Keratinocyte (primary cell): ENCODE measurements around the gene MUC5B. TPM values are rescaled to one million over a fixed set of nuclear protein-coding genes. Genes with fewer than 3 reads are reported as not detected.
A peak's percentile ranks its signal among the peaks of the same experiment; 100 is the strongest.

Experiments
- DNase-seq: peaks from one replicate; pipeline ENCODE4 v3.0.0-alpha.2; 2011; ENCODE audit warnings: low read depth, missing footprints, low spot score
- FAIRE-seq: peaks from 2 replicates; lab custom pipeline; 2011; peaks lifted over from hg19 to GRCh38; lab: Jason Lieb, UNC
- H2AFZ ChIP-seq: 2 replicates; pipeline ENCODE4 v1.6.0; 2012; ENCODE audit warnings: low read length, control low read depth, inconsistent platforms; ENCODE audit not compliant: control insufficient read depth
- H3K27ac ChIP-seq: 2 replicates; pipeline ENCODE4 v1.5.1; 2011; ENCODE audit warnings: low read length; ENCODE audit not compliant: control insufficient read depth, insufficient read depth
- H3K27me3 ChIP-seq: 3 replicates; pipeline ENCODE4 v1.6.0; 2011; ENCODE audit warnings: low read length; ENCODE audit not compliant: control insufficient read depth, insufficient read depth; ENCODE audit errors: extremely low read depth
- H3K36me3 ChIP-seq, 2 experiments: 2 replicates in 1 of 2; 3 replicates in 1 of 2; pipeline ENCODE4 v1.5.1; 2011; ENCODE audit warnings: low read length in 2 of 2, mild to moderate bottlenecking in 1 of 2; ENCODE audit not compliant: control insufficient read depth in 2 of 2, insufficient read depth in 2 of 2; ENCODE audit errors: extremely low read depth in 1 of 2
- H3K4me1 ChIP-seq: 3 replicates; pipeline ENCODE4 v1.5.1; 2011; ENCODE audit warnings: low read length; ENCODE audit not compliant: control insufficient read depth, insufficient read depth; ENCODE audit errors: extremely low read depth
- H3K4me2 ChIP-seq: 3 replicates; pipeline ENCODE4 v1.6.0; 2011; ENCODE audit warnings: low read depth, low read length; ENCODE audit not compliant: control insufficient read depth, insufficient read depth; ENCODE audit errors: extremely low read depth
- H3K4me3 ChIP-seq, 3 experiments: fragments of 200-600 bp in 1 of 3; sonication (generic) in 1 of 3; 2 replicates in 2 of 3; 3 replicates in 1 of 3; pipeline ENCODE4 v1.5.1; 2011 to 2016; ENCODE audit warnings: low read length in 3 of 3, mild to moderate bottlenecking in 3 of 3, control low read depth in 2 of 3, inconsistent platforms in 1 of 3, low read depth in 1 of 3, mixed read lengths in 1 of 3, mixed run types in 1 of 3, moderate library complexity in 1 of 3; ENCODE audit not compliant: control insufficient read depth in 2 of 3, insufficient read depth in 2 of 3; ENCODE audit errors: extremely low read depth in 1 of 3
- H3K79me2 ChIP-seq: 2 replicates; pipeline ENCODE4 v1.6.0; 2012; ENCODE audit warnings: low read length; ENCODE audit not compliant: control insufficient read depth, insufficient read depth
- H3K9ac ChIP-seq: 3 replicates; pipeline ENCODE4 v1.6.0; 2011; ENCODE audit warnings: low read length; ENCODE audit not compliant: control insufficient read depth, insufficient read depth; ENCODE audit errors: extremely low read depth
- H3K9me1 ChIP-seq: 3 replicates; pipeline ENCODE4 v1.6.0; 2011; ENCODE audit warnings: low read length; ENCODE audit not compliant: control insufficient read depth, insufficient read depth; ENCODE audit errors: extremely low read depth
- H3K9me3 ChIP-seq: 2 replicates; pipeline ENCODE4 v1.5.1; 2012; ENCODE audit warnings: low read depth, low read length; ENCODE audit not compliant: control insufficient read depth
- H4K20me1 ChIP-seq: 3 replicates; pipeline ENCODE4 v1.6.0; 2011; ENCODE audit warnings: low read length; ENCODE audit not compliant: control insufficient read depth, insufficient read depth; ENCODE audit errors: extremely low read depth
- CTCF ChIP-seq, 3 experiments: IDR thresholded peaks in 1 of 3; conservative IDR thresholded peaks in 1 of 3; optimal IDR thresholded peaks in 1 of 3; 2 replicates in 2 of 3; 3 replicates in 1 of 3; pipeline versions ENCODE3 to v1.5.1; 2011; ENCODE audit warnings: low read length in 3 of 3, mild to moderate bottlenecking in 3 of 3, moderate library complexity in 2 of 3, control low read depth in 1 of 3, inconsistent platforms in 1 of 3; ENCODE audit not compliant: insufficient read depth in 2 of 3; ENCODE audit errors: extremely low read depth in 1 of 3
- EZH2 ChIP-seq: IDR thresholded peaks from one replicate; pipeline ENCODE4 v1.6.1; 2012; ENCODE audit warnings: inconsistent platforms, mild to moderate bottlenecking, low read length, moderate library complexity
- dilution Hi-C: fragments of 300-500 bp; cut with MboI; formaldehyde crosslinking; loops from one replicate; pipeline ENCODE4 v1.7.0; 2020; ENCODE audit warnings: low sequenced_read_pairs; ENCODE audit not compliant: extremely low pct_ligation_motif_present
- polyA plus RNA-seq, 5 experiments: library from polyadenylated mRNA; depleted of rRNA in 3 of 5; stranded (reverse) in 3 of 5; stranded (forward) in 1 of 5; unstranded in 1 of 5; fragments of >200 nt; gene quantifications; 1 replicate in 1 of 5; 2 replicates in 3 of 5; 3 replicates in 1 of 5; pipeline versions ENCODE4 v1.2.1 to v1.2.3, GENCODE V29; 2011 to 2012; ENCODE audit warnings: missing spikeins in 2 of 5, low read depth in 1 of 5, low replicate concordance in 1 of 5

The MUC5B gene
- polyA plus RNA-seq, 1 donor (not counting 4 experiments of a cell fraction or from before 2014, with no cell fraction given), result not detected

GRCh38 chr11:1306186-1307162 is 83.6 kb downstream of the MUC5B start:
- H3K36me3 ChIP-seq, result peaks cover 9 to 17% of the 10 kb centered on the region in 2 experiments
- H3K27me3 ChIP-seq, result peaks cover 6% of the 10 kb centered on the region
- H3K4me3 ChIP-seq, result peak overlapping the region; percentile 70 to 76 (median 74)
- peaks cover 71% of the 10 kb centered on the region for H3K79me2 ChIP-seq
- dilution Hi-C loops, result no loop called here
- peaks cover 15% of the 10 kb centered on the region for H4K20me1 ChIP-seq
- no peak for FAIRE-seq
- TF ChIP-seq EZH2, result no peak
- H3K9me1 ChIP-seq, result peaks cover 4% of the 10 kb centered on the region
- peaks cover 52% of the 10 kb centered on the region for H3K4me1 ChIP-seq
- peaks cover 3% of the 10 kb centered on the region for H3K9me3 ChIP-seq
- DNase-seq, result no peak
- H3K9ac ChIP-seq, result peak overlapping the region; percentile 72
- H3K4me2 ChIP-seq, result peak overlapping the region; percentile 99
- H2AFZ ChIP-seq, result no peak overlapping the region
- H3K27ac ChIP-seq, result peak overlapping the region; percentile 77

DNA sequence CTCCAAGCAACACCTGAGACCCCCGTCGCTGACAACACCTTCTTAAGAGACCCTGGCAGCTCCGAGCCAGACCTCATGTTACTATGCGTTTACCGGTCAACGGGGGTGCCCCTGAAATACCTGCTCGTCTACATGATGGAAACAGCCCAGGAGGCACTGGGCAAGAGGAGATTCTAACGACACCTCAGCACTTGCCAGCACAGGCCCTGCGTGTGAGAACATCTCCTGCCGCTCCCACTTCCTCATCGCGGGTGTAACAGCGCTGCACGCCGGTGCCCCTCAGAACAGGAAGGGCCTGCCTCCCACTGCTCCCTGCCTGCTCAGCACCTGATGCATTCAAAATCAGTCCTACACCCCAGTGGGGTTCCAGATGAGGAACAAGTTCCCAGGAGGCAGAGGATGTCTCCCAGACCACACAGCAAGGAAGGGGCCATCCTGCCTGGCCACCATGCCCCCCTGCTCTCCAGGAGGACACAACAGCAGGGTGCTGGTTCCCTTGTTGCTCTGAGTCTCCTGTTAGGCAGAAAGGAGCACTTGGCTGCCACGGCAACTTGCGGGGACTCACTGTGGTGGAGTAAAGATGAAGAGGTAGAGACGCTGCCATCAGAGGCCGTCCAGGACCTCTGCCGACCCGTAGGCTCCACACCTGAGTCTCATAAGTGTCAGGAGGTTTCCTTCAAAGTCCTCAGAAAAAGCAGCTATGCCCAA is 84.5 kb downstream of the MUC5B start:
- TF ChIP-seq CTCF (optimal IDR thresholded peaks at IDR 0.05 in 1 of 3, IDR thresholded peaks at IDR 0.05 in 1 of 3, conservative IDR thresholded peaks at IDR 0.05 in 1 of 3; ENCODE audit: extremely low read depth in 1 of 3, insufficient read depth in 2 of 3, low read length in 3 of 3) (peak in 1 of 3 experiments; percentile 36), EZH2 (no peak)
- DNase-seq (peak; percentile 40), FAIRE-seq (peak; percentile 91)
- Histone ChIP-seq H2AFZ (no peak overlapping the region), H3K4me2 (peak overlapping the region; percentile 99), H3K9me3 (peaks cover 6% of the 10 kb centered on the region), H4K20me1 (peaks cover 13% of the 10 kb centered on the region), H3K27ac (peak overlapping the region; percentile 79), H3K4me3 (peak overlapping the region; percentile 73 to 76 (median 74)), H3K9me1 (peaks cover 4% of the 10 kb centered on the region), H3K36me3 (peaks cover 9 to 17% of the 10 kb centered on the region in 2 experiments), H3K9ac (peak overlapping the region; percentile 72), H3K4me1 (peaks cover 52% of the 10 kb centered on the region), H3K27me3 (peaks cover 7% of the 10 kb centered on the region), H3K79me2 (peaks cover 63% of the 10 kb centered on the region)
- dilution Hi-C loops, result no loop called here
